H1 (cell line): ENCODE data around the gene RAB1A. TPM values are rescaled to one million over a fixed set of nuclear protein-coding genes. Genes with fewer than 3 reads are reported as not detected.

Experiments used
- CTCF ChIA-PET: fragments of 300-600 bp; sonication (Branson Sonifier 250); formaldehyde crosslinking; loops from one replicate; lab custom pipeline; 2021; ENCODE audit not compliant: partially characterized antibody; lab: Charles Lee
- POLR2A ChIA-PET: fragments of 300-600 bp; sonication (Branson Sonifier 250); formaldehyde crosslinking; loops from one replicate; lab custom pipeline; 2021; ENCODE audit warnings: inconsistent platforms; ENCODE audit not compliant: partially characterized antibody; lab: Charles Lee
- DNase-seq, 2 experiments: peaks; one replicate each; pipeline versions ENCODE4 v3.0.0 to v3.0.0-alpha.2; 2010 to 2022; ENCODE audit warnings: low spot score in 2 of 2, low read depth in 1 of 2, mixed read lengths in 1 of 2
- FAIRE-seq: peaks from 2 replicates; lab custom pipeline; 2011; peaks lifted over from hg19 to GRCh38; lab: Jason Lieb, UNC
- H2AFZ ChIP-seq: 2 replicates; pipeline ENCODE4 v1.8.1; 2012; ENCODE audit warnings: low read length, inconsistent platforms
- H2AK5ac ChIP-seq: 2 replicates; pipeline ENCODE4 v1.6.1; 2013; ENCODE audit warnings: low read depth, low read length
- H2BK120ac ChIP-seq: replicated peaks from 2 replicates; pipeline ENCODE3; 2013; ENCODE audit warnings: low read depth, low read length, inconsistent platforms
- H2BK12ac ChIP-seq: 2 replicates; pipeline ENCODE4 v1.6.1; 2013; ENCODE audit warnings: low read depth, low read length
- H2BK15ac ChIP-seq: 2 replicates; pipeline ENCODE4 v1.6.1; 2013; ENCODE audit warnings: low read length
- H2BK20ac ChIP-seq: 2 replicates; pipeline ENCODE4 v1.6.1; 2013; ENCODE audit warnings: low read length
- H2BK5ac ChIP-seq: 2 replicates; pipeline ENCODE4 v1.6.1; 2013; ENCODE audit warnings: low read depth, low read length
- H3K14ac ChIP-seq: 2 replicates; pipeline ENCODE4 v1.6.1; 2013; ENCODE audit warnings: inconsistent platforms; ENCODE audit not compliant: insufficient read length
- H3K18ac ChIP-seq: 2 replicates; pipeline ENCODE4 v1.6.1; 2013; ENCODE audit warnings: low read length; ENCODE audit errors: extremely low read depth
- H3K23ac ChIP-seq: 2 replicates; pipeline ENCODE4 v1.6.1; 2013; ENCODE audit warnings: inconsistent platforms; ENCODE audit not compliant: insufficient read length
- H3K23me2 ChIP-seq: 2 replicates; pipeline ENCODE4 v1.6.1; 2013; ENCODE audit warnings: low read depth, low read length
- H3K27ac ChIP-seq: 2 replicates; pipeline ENCODE4 v1.6.1; 2011; ENCODE audit warnings: low read depth, low read length, inconsistent platforms
- H3K27me3 ChIP-seq, 4 experiments: replicated peaks in 1 of 4; 1 replicate in 1 of 4; 2 replicates in 3 of 4; pipeline versions ENCODE4 v1.6.1 to v1.8.1; 2011 to 2013; ENCODE audit warnings: low read length in 3 of 4, mild to moderate bottlenecking in 3 of 4, inconsistent platforms in 2 of 4, mixed read lengths in 2 of 4, moderate library complexity in 1 of 4; ENCODE audit not compliant: control insufficient read depth in 3 of 4, insufficient read depth in 3 of 4; ENCODE audit errors: extremely low read depth in 1 of 4
- H3K36me3 ChIP-seq, 4 experiments: 2 replicates each; pipeline versions ENCODE4 v1.6.1 to v1.8.1; 2011 to 2013; ENCODE audit warnings: mild to moderate bottlenecking in 4 of 4, low read length in 3 of 4, moderate library complexity in 2 of 4, control low read depth in 1 of 4, inconsistent platforms in 1 of 4; ENCODE audit not compliant: insufficient read depth in 4 of 4, control insufficient read depth in 2 of 4
- H3K4ac ChIP-seq: replicated peaks from 2 replicates; pipeline ENCODE3; 2013; ENCODE audit warnings: low read length, low read depth, mixed read lengths, inconsistent platforms; ENCODE audit not compliant: insufficient read length
- H3K4me1 ChIP-seq, 4 experiments: replicated peaks in 1 of 4; 1 replicate in 1 of 4; 2 replicates in 3 of 4; pipeline versions ENCODE4 v1.6.1 to v1.8.1; 2011 to 2013; ENCODE audit warnings: low read length in 3 of 4, inconsistent platforms in 2 of 4, mixed read lengths in 1 of 4; ENCODE audit not compliant: insufficient read depth in 4 of 4, control insufficient read depth in 3 of 4
- H3K4me2 ChIP-seq, 2 experiments: 2 replicates each; pipeline versions ENCODE4 v1.6.1 to v1.8.1; 2011 to 2013; ENCODE audit warnings: low read depth in 2 of 2, low read length in 2 of 2, control low read depth in 1 of 2, inconsistent platforms in 1 of 2, mild to moderate bottlenecking in 1 of 2; ENCODE audit not compliant: insufficient read depth in 1 of 2
- H3K4me3 ChIP-seq, 4 experiments: fragments of 200-600, 300-600 bp in 1 of 4; sonication (generic), shearing (Covaris generic), sonication (Bioruptor Twin) in 1 of 4; 2 replicates each; pipeline versions ENCODE4 v1.5.1 to v1.8.1; 2011 to 2016; ENCODE audit warnings: low read length in 4 of 4, low read depth in 3 of 4, control low read depth in 2 of 4, inconsistent platforms in 2 of 4, mild to moderate bottlenecking in 2 of 4, mixed read lengths in 1 of 4, moderate library complexity in 1 of 4; ENCODE audit not compliant: insufficient read depth in 2 of 4; ENCODE audit errors: extremely low read depth in 1 of 4
- H3K56ac ChIP-seq: replicated peaks from 2 replicates; pipeline ENCODE3; 2013; ENCODE audit warnings: low read depth, mild to moderate bottlenecking, mixed read lengths, low read length, inconsistent platforms; ENCODE audit not compliant: insufficient read length
- H3K79me1 ChIP-seq: 2 replicates; pipeline ENCODE4 v1.6.1; 2013; ENCODE audit warnings: low read depth, low read length, control low read depth
- H3K79me2 ChIP-seq, 2 experiments: 2 replicates each; pipeline versions ENCODE4 v1.6.1 to v1.8.1; 2012 to 2013; ENCODE audit warnings: low read length in 2 of 2, mild to moderate bottlenecking in 2 of 2, inconsistent platforms in 1 of 2; ENCODE audit not compliant: insufficient read depth in 2 of 2, control insufficient read depth in 1 of 2
- H3K9ac ChIP-seq, 4 experiments: replicated peaks in 1 of 4; 1 replicate in 1 of 4; 2 replicates in 3 of 4; pipeline versions ENCODE4 v1.6.1 to v1.8.1; 2011 to 2013; ENCODE audit warnings: low read depth in 3 of 4, low read length in 3 of 4, control low read depth in 2 of 4, mild to moderate bottlenecking in 2 of 4, moderate library complexity in 2 of 4, inconsistent platforms in 1 of 4; ENCODE audit errors: extremely low read depth in 1 of 4
- H3K9me3 ChIP-seq, 2 experiments: 2 replicates each; pipeline versions ENCODE4 v1.6.1 to v1.8.1; 2012 to 2013; ENCODE audit warnings: mild to moderate bottlenecking in 2 of 2, moderate library complexity in 2 of 2, control low read depth in 1 of 2, inconsistent platforms in 1 of 2, low read depth in 1 of 2, low read length in 1 of 2, mixed read lengths in 1 of 2; ENCODE audit not compliant: insufficient read depth in 2 of 2
- H4K20me1 ChIP-seq, 2 experiments: replicated peaks in 1 of 2; 2 replicates each; pipeline versions ENCODE3 to v1.8.1; 2011 to 2013; ENCODE audit warnings: inconsistent platforms in 2 of 2, low read length in 2 of 2, mild to moderate bottlenecking in 1 of 2; ENCODE audit not compliant: insufficient read depth in 2 of 2, control insufficient read depth in 1 of 2
- H4K5ac ChIP-seq: 2 replicates; pipeline ENCODE4 v1.6.1; 2013; ENCODE audit warnings: low read length, low read depth, mixed read lengths, inconsistent platforms; ENCODE audit not compliant: insufficient read length
- H4K8ac ChIP-seq: 2 replicates; pipeline ENCODE4 v1.8.0; 2013; ENCODE audit warnings: mild to moderate bottlenecking, moderate library complexity, low read length, inconsistent platforms; ENCODE audit not compliant: insufficient read depth; ENCODE audit errors: extremely low read depth
- H4K91ac ChIP-seq: replicated peaks from 2 replicates; pipeline ENCODE3; 2013; ENCODE audit warnings: low read length, mixed read lengths, inconsistent platforms; ENCODE audit not compliant: insufficient read length
- BCL11A ChIP-seq, 2 experiments: IDR thresholded peaks; one replicate each; pipeline ENCODE4 v1.6.1; 2011; ENCODE audit warnings: low read depth in 2 of 2, low read length in 2 of 2, mild to moderate bottlenecking in 2 of 2
- BRCA1 ChIP-seq: IDR thresholded peaks from 2 replicates; pipeline ENCODE4 v1.6.1; 2012; ENCODE audit warnings: low read depth, low read length, improper control_type of control experiment
- CHD1 ChIP-seq: IDR thresholded peaks from 2 replicates; pipeline ENCODE4 v1.6.1; 2012; ENCODE audit warnings: low read depth, low read length, improper control_type of control experiment
- EGR1 ChIP-seq: IDR thresholded peaks from 2 replicates; pipeline ENCODE4 v1.6.1; 2011; ENCODE audit warnings: low read depth, low read length, borderline replicate concordance
- HDAC6 ChIP-seq: IDR thresholded peaks from one replicate; pipeline ENCODE4 v1.7.1; 2012; ENCODE audit warnings: low read depth, mild to moderate bottlenecking, inconsistent platforms, low read length, moderate library complexity
- NANOG ChIP-seq: IDR thresholded peaks from 2 replicates; pipeline ENCODE4 v1.6.1; 2011; ENCODE audit warnings: low read length, low read depth, mild to moderate bottlenecking, inconsistent platforms; ENCODE audit not compliant: insufficient read depth, poor library complexity, severe bottlenecking
- NRF1 ChIP-seq: IDR thresholded peaks from 2 replicates; pipeline ENCODE4 v1.6.1; 2011; ENCODE audit warnings: mild to moderate bottlenecking, low read depth, low read length, improper control_type of control experiment
- POLR2AphosphoS5 ChIP-seq: IDR thresholded peaks from 2 replicates; pipeline ENCODE4 v1.6.1; 2011; ENCODE audit warnings: low read depth, low read length
- POU5F1 ChIP-seq: IDR thresholded peaks from 2 replicates; pipeline ENCODE4 v1.6.1; 2011; ENCODE audit warnings: low read depth, mild to moderate bottlenecking, low read length, moderate library complexity
- RBBP5 ChIP-seq: IDR thresholded peaks from 2 replicates; pipeline ENCODE4 v1.7.1; 2012; ENCODE audit warnings: low read depth, mild to moderate bottlenecking, inconsistent platforms, low read length, moderate library complexity, borderline replicate concordance
- TAF1 ChIP-seq: IDR thresholded peaks from 2 replicates; pipeline ENCODE4 v1.6.1; 2011; ENCODE audit warnings: mild to moderate bottlenecking, low read depth, low read length
- YY1 ChIP-seq: IDR thresholded peaks from 2 replicates; pipeline ENCODE4 v1.6.1; 2011; ENCODE audit warnings: low read depth, mild to moderate bottlenecking, low read length
- WGBS, 2 experiments: shearing (Covaris generic) in 1 of 2; methylation state at CpG; one replicate each; pipeline versions ENCODE4 v1.1.6 to v1.1.7; 2013 to 2015; ENCODE audit warnings: low lambda C conversion rate in 2 of 2, mixed read lengths in 2 of 2, inconsistent platforms in 1 of 2, low coverage in 1 of 2, missing lambda C conversion rate in 1 of 2; ENCODE audit not compliant: insufficient replicate concordance in 2 of 2, insufficient coverage in 1 of 2, insufficient read length in 1 of 2; ENCODE audit errors: extremely low coverage in 1 of 2, missing lambda C conversion rate in 1 of 2; 5-methylcytosine and 5-hydroxymethylcytosine counted together
- polyA plus RNA-seq, 7 experiments: library from polyadenylated mRNA; depleted of rRNA in 3 of 7; stranded (reverse) in 5 of 7; unstranded in 2 of 7; fragments of >200 nt in 5 of 7; fragments of 200-250 nt in 2 of 7; gene quantifications; 1 replicate in 5 of 7; 2 replicates in 1 of 7; 4 replicates in 1 of 7; pipeline versions ENCODE4 v1.2.1 to v1.2.3, GENCODE V29; 2011 to 2013; ENCODE audit warnings: missing spikeins in 2 of 7, mixed read lengths in 2 of 7
- total RNA-seq: library from RNA; stranded (reverse); fragmentation: NEBNext Ultra II Directional; extraction: Animal tissue kit (Norgen Biotek cat#: 25700); gene quantifications from 2 replicates; pipeline ENCODE4 v1.2.1, GENCODE V29; 2021

Gene RAB1A
- total and polyA plus RNA-seq, 2 of the 8 experiments (the other 6 are each of a cell fraction or from before 2014, with no cell fraction given): 77.9 to 120 TPM

- no peak overlapping the region for H4K5ac ChIP-seq
- H3K9me3 ChIP-seq: no peaks in the 10 kb centered on the region
- H3K18ac ChIP-seq: no peak overlapping the region
- peaks cover 10% of the 10 kb centered on the region; the same call in 1 of the 2 replicates for H3K79me1 ChIP-seq
- H3K4me1 ChIP-seq: peaks cover 0 to 7% (median 4%) of the 10 kb centered on the region in 4 experiments
- peaks cover 0 to 14% of the 10 kb centered on the region in 2 experiments; a peak in 2 of 4 replicates for H3K79me2 ChIP-seq
- H4K91ac ChIP-seq: no peak overlapping the region
- H3K27ac ChIP-seq: no peak overlapping the region
- H3K9ac ChIP-seq: no peak overlapping the region
- no peak overlapping the region for H2BK5ac ChIP-seq
- H3K4me3 ChIP-seq: no peak overlapping the region
- H3K56ac ChIP-seq: no peak overlapping the region
- ChIA-PET POLR2A (interaction anchor here (0.8 to 3.2 kb wide), 6 partner anchors 7 to 16 kb away, joined by 3 to 12 read pairs (median 5); partner anchors contain the start of gene CEP68), CTCF (interaction anchor here (0.6 to 2.6 kb wide), 9 partner anchors 11 to 153 kb away, joined by 3 to 9 read pairs (median 3); no protein-coding TSS in a partner anchor)
- H3K36me3 ChIP-seq: peaks cover 20 to 71% (median 38%) of the 10 kb centered on the region in 4 experiments
- no peaks in the 10 kb centered on the region for H3K27me3 ChIP-seq
- no peak overlapping the region for H3K23ac ChIP-seq
- H2BK120ac ChIP-seq: no peak overlapping the region
- no peak for FAIRE-seq
- no peak overlapping the region for H2BK15ac ChIP-seq
- H3K23me2 ChIP-seq: no peaks in the 10 kb centered on the region
- no peak overlapping the region for H3K14ac ChIP-seq
- no peak overlapping the region for H2AK5ac ChIP-seq
- H4K20me1 ChIP-seq: peaks cover 18 to 20% of the 10 kb centered on the region in 2 experiments
- WGBS, 2 experiments: 93% methylated on average over 20 of the region's 20 CpGs; no CpG with 5 or more reads in 1 of the 2 experiments
- H2AFZ ChIP-seq: no peak overlapping the region
- no peak overlapping the region for H2BK20ac ChIP-seq
- H2BK12ac ChIP-seq: no peak overlapping the region
- no peak overlapping the region for H3K4ac ChIP-seq
- no peak overlapping the region for H4K8ac ChIP-seq
- H3K4me2 ChIP-seq: no peak overlapping the region
- DNase-seq: no peak
- TF ChIP-seq BCL11A (IDR thresholded peaks at IDR 0.05; ENCODE audit: low read depth in 2 of 2, low read length in 2 of 2): no peak
- TF ChIP-seq CHD1: no peak
- no peak for TF ChIP-seq BRCA1
- TF ChIP-seq TAF1: no peak
- TF ChIP-seq RBBP5: no peak
- TF ChIP-seq POLR2AphosphoS5: no peak; the same call in 1 of the 2 replicates
- TF ChIP-seq POU5F1: no peak
- no peak for TF ChIP-seq YY1
- TF ChIP-seq NANOG: no peak
- no peak for TF ChIP-seq EGR1
- no peak for TF ChIP-seq HDAC6
- TF ChIP-seq NRF1: no peak
Observed at GRCh38 chr2:65072181-65072970, 57.5 kb downstream of the RAB1A start.
